DMS53 (cell line): ENCODE results near the gene PCDHGA12.
A peak's percentile ranks its signal among the peaks of the same experiment; 100 is the strongest.

Source experiments
- DNase-seq: peaks from one replicate; lab custom pipeline; 2025; lab: John Stamatoyannopoulos, UW

Gene PCDHGA12

DNA sequence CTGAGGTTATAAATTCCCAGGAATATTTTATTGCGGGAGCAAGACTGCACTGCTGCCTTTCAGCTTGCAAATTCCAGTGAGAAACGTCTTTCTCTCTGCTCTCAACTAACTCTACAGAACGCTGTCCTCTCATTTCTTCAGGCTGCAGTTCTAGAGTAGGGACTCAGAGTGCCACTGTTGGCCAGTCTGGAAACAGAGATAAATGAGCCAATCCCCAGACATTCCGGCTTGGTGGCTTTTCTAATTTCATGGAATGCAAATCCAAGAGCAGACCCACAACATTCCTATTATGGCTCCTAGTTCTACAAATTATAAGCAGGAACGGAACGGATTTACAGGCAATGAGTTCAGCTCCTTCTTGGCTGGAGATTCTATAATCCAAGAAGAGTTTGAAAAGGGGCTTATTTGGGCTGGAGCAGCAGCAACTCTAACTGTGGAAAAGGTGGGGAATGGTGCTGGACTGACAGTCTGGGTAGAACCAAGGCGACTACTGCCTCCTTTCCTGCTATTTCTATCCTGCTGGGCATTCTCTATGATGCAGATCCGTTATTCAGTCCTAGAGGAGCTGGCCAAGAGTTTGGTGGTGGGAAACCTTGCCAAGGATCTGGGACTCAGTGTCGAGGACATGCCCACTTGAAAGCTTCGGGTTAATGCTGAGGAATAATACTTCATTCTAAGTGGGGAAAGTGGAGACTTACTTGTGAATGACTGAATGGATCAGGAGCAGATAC, 9.3 kb downstream of the PCDHGA12 start:
- DNase-seq = no peak

DNA sequence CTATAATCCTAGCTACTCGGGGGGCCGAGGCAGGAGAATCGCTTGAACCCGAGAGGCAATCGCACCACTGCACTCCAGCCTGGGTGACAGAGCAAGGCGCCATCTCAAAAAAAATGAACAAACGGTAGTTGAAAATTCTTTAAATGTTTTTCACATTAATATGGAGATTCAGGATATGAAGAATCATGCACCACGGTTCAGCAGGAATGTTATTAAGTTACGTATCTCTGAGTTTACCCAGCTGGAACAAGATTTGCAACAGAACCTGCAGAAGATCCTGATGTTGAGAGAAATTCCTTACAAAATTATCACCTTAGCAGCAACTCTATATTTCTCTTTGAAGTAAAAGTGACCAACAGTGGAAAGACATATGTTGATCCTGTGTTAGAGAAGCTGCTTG, 10.0 kb downstream of the PCDHGA12 start:
- no peak for DNase-seq

DNA sequence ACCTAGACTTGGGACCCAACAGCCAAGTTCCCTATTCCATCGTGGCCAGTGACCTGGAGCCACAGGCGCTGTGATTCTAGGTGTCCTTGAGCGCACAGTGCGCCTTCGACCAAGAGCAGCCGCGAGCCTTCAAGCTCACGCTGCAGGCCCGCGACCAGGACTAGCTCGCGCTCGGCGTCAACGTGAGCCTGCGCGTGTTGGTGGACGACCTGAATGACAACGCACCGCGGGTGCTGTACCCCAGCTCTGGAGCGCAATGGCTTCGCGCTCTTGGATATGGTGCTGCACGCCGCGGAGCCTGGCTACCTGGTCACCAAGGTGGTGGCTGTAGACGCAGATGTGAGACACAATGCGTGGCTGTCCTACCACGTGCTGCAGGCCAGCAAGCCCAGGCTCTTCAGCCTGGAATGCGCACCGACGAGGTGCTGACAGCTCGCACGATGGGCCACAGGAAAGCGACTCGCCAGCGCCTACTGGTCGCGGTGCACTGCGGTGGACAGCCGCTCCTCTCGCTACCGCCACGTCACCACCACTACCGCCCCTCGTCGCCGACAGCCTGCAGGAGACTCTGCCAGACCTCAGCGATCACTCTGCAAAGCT, 11.4 kb downstream of the PCDHGA12 start:
- DNase-seq = no peak

DNA sequence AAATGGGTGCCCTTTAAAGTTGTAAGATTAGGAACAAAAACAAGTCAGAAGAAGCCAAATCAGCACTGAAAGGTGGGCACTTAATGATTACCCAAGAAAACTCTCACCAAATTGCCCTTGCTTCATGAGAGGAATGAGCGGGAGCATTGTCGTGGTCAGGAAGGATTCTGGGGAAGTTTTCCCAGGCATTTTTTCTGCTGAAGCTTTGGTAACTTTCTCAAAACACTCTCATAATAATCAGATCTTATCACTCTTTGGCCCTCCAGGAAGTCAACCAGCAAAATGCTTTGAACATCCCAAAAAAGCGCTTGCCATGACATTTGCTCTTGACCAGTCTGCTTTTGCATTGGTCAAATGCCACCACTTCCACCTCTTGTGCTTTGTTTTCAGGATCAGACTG, 35.0 kb downstream of the PCDHGA12 start:
- no peak for DNase-seq

DNA sequence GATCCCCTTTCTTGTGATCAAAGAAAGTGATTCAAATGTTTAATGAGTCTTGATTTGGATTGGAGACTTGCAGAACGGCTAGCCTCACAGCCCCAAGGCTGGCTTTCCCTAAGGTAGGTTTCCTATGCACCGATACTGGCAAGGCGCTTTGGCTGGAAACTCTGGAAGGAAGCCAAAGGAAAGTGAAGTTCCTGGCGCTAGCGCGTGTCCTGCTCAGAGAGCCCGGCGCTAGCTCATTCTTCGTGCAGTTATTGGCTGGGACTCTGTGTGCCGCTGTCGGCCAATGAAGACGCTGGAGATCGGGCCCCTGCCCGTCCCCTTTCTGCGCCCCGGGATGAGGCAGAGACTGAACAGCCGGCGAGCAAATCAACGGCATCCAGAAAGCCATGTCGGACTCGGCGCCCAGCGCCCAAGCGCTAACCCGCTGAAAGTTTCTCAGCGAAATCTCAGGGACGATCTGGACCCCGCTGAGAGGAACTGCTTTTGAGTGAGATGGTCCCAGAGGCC, 45.4 kb downstream of the PCDHGA12 start, which contains the start of gene PCDHGC3:
Gene PCDHGC3, plus strand, starts transcription at position 342 of the 507 bp plus-strand sequence. Its CDS starts 151 bp downstream, at position 493.
- peak; percentile 84 for DNase-seq

DNA sequence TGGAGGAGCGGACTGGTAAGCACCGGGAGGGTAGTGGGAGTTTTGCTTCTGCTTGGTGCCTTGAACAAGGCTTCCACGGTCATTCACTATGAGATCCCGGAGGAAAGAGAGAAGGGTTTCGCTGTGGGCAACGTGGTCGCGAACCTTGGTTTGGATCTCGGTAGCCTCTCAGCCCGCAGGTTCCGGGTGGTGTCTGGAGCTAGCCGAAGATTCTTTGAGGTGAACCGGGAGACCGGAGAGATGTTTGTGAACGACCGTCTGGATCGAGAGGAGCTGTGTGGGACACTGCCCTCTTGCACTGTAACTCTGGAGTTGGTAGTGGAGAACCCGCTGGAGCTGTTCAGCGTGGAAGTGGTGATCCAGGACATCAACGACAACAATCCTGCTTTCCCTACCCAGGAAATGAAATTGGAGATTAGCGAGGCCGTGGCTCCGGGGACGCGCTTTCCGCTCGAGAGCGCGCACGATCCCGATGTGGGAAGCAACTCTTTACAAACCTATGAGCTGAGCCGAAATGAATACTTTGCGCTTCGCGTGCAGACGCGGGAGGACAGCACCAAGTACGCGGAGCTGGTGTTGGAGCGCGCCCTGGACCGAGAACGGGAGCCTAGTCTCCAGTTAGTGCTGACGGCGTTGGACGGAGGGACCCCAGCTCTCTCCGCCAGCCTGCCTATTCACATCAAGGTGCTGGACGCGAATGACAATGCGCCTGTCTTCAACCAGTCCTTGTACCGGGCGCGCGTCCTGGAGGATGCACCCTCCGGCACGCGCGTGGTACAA, 46.0 kb downstream of the PCDHGA12 start:
- DNase-seq = peak; percentile 71

DNA sequence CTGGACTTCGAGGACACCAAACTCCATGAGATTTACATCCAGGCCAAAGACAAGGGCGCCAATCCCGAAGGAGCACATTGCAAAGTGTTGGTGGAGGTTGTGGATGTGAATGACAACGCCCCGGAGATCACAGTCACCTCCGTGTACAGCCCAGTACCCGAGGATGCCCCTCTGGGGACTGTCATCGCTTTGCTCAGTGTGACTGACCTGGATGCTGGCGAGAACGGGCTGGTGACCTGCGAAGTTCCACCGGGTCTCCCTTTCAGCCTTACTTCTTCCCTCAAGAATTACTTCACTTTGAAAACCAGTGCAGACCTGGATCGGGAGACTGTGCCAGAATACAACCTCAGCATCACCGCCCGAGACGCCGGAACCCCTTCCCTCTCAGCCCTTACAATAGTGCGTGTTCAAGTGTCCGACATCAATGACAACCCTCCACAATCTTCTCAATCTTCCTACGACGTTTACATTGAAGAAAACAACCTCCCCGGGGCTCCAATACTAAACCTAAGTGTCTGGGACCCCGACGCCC, 46.8 kb downstream of the PCDHGA12 start:
- DNase-seq = no peak

DNA sequence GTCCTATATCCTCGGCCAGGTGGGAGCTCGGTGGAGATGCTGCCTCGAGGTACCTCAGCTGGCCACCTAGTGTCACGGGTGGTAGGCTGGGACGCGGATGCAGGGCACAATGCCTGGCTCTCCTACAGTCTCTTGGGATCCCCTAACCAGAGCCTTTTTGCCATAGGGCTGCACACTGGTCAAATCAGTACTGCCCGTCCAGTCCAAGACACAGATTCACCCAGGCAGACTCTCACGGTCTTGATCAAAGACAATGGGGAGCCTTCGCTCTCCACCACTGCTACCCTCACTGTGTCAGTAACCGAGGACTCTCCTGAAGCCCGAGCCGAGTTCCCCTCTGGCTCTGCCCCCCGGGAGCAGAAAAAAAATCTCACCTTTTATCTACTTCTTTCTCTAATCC, 47.5 kb downstream of the PCDHGA12 start:
- DNase-seq = no peak

DNA sequence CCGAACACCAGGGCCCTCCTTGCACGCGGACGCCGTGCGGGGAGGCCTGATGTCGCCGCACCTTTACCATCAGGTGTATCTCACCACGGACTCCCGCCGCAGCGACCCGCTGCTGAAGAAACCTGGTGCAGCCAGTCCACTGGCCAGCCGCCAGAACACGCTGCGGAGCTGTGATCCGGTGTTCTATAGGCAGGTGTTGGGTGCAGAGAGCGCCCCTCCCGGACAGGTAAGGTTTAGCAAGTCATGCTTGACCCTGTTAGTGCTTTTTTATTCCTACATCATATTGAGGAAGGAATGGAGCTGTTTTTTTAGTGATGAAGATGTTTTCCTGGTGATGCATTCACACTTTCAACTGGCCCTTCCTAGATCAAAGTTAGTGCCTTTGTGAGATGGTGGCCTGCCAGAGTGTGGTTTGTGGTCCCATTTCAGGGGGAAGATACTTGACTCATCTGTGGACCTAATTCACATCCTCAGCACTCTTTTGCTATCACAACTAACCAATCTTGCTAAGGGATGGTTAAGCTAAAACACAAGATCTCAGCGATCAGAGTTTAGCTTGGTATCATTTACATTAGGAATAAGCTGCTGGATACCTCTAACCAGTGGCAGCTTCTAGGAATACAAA, 48.1 kb downstream of the PCDHGA12 start:
- DNase-seq = peak; percentile 90

DNA sequence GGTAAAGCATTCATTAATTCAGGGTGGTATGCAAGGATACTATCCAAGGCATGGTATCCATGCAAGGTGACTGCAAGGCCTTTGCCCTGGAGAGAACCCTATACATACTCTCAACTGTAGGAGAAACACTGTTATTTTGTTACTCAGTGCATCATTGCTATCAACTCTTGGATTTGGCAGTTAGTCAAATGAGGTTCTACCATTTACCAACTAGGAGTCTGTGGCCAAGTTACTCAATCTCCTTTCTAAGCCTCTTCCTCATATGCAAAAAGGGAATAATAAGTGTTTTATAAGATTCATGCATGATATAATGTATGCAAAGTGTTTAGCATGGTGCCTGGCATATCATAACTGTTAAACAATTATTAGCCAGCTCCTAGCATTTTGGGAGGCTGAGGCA, 49.5 kb downstream of the PCDHGA12 start:
- DNase-seq = no peak
